NCI-H146 treated with DMSO at 0.1 percent for 48 hours (cell line): Measurements from ENCODE around the gene SIRPG.
"Not testable (repeated sequence)": the region's sequence is repeated elsewhere in the genome, so short reads cannot be mapped to it uniquely, and the experiment has no call there.

Experiments
- DNase-seq: peaks from one replicate; lab custom pipeline; 2025; ENCODE audit not compliant: unreplicated experiment; lab: John Stamatoyannopoulos, UW

Gene SIRPG

GRCh38 chr20:1657556-1658334 is at the start of gene SIRPG:
Gene SIRPG (minus strand): TSS chr20:1657779. CDS start chr20:1657714, 65 bp downstream.
- DNase-seq = no peak

- DNase-seq = not testable (repeated sequence)
Observed at GRCh38 chr20:1706887-1707286, 49.3 kb upstream of the SIRPG start.

- DNase-seq = no peak
Observed at GRCh38 chr20:1706079-1706478, 48.5 kb upstream of the SIRPG start.

GRCh38 chr20:1702855-1703254 is 45.3 kb upstream of the SIRPG start:
- DNase-seq = no peak

- no peak for DNase-seq
Observed at GRCh38 chr20:1702328-1702727, 44.7 kb upstream of the SIRPG start.

- no peak for DNase-seq
Observed at GRCh38 chr20:1700990-1701389, 43.4 kb upstream of the SIRPG start.

GRCh38 chr20:1697592-1697991 is 40.0 kb upstream of the SIRPG start:
- DNase-seq = no peak

- DNase-seq = no peak
Observed at GRCh38 chr20:1696521-1697209, 39.1 kb upstream of the SIRPG start.

GRCh38 chr20:1694672-1695071 is 37.1 kb upstream of the SIRPG start:
- no peak for DNase-seq

GRCh38 chr20:1693427-1693826 is 35.8 kb upstream of the SIRPG start:
- DNase-seq = no peak

GRCh38 chr20:1689721-1690120 is 32.1 kb upstream of the SIRPG start:
- no peak for DNase-seq

GRCh38 chr20:1688886-1689538 is 31.4 kb upstream of the SIRPG start:
- DNase-seq = no peak

- no peak for DNase-seq
Observed at GRCh38 chr20:1687053-1687452, 29.5 kb upstream of the SIRPG start.

- DNase-seq = no peak
Observed at GRCh38 chr20:1686151-1686748, 28.7 kb upstream of the SIRPG start.

- no peak for DNase-seq
Observed at GRCh38 chr20:1685304-1686052, 27.9 kb upstream of the SIRPG start.

GRCh38 chr20:1684872-1685271 is 27.3 kb upstream of the SIRPG start:
- no peak for DNase-seq

- no peak for DNase-seq
Observed at GRCh38 chr20:1676650-1677049, 19.1 kb upstream of the SIRPG start.

GRCh38 chr20:1674990-1675780 is 17.6 kb upstream of the SIRPG start:
- no peak for DNase-seq

- DNase-seq = no peak
Observed at GRCh38 chr20:1674361-1674760, 16.8 kb upstream of the SIRPG start.

GRCh38 chr20:1673424-1673823 is 15.8 kb upstream of the SIRPG start:
- DNase-seq = no peak
